ENCODE data around the gene ATP8A2. TPM values are rescaled to one million over a fixed set of nuclear protein-coding genes. Genes with fewer than 3 reads are reported as not detected.

ATP8A2 gene
- total RNA-seq, 2 donors from 2014 or later = 1.6 to 2.9 TPM

- Histone ChIP-seq H3K36me3 (ENCODE audit: control insufficient read depth, insufficient read depth, low read length) (no peaks in the 10 kb centered on the region), H3K4me3 (ENCODE audit: low read length) (no peak overlapping the region), H3K4me1 (ENCODE audit: control insufficient read depth, insufficient read depth, low read length) (no peaks in the 10 kb centered on the region), H3K9me3 (ENCODE audit: control insufficient read depth, low read length) (no peaks in the 10 kb centered on the region), H3K27ac (ENCODE audit: low read depth, low read length) (no peak overlapping the region), H3K9ac (ENCODE audit: extremely low read depth, low read length, poor library complexity, severe bottlenecking) (no peak overlapping the region), H3K27me3 (ENCODE audit: control insufficient read depth, insufficient read depth, low read length, poor library complexity, severe bottlenecking) (no peaks in the 10 kb centered on the region)
- Mint-ChIP-seq H3K9me3 (no peaks in the 10 kb centered on the region), H3K27ac (no peak overlapping the region), H3K4me3 (no peak overlapping the region), H3K27me3 (ENCODE audit: insufficient read depth) (no peaks in the 10 kb centered on the region), H3K36me3 (ENCODE audit: low read depth) (no peaks in the 10 kb centered on the region), H3K4me1 (peaks cover 30% of the 10 kb centered on the region)
- no peak for TF ChIP-seq CTCF (conservative IDR thresholded peaks at IDR 0.05)
- 76 to 86% methylated on average over 2 to 3 of the region's 3 CpGs for WGBS, 2 experiments (ENCODE audit: insufficient coverage in 1 of 2, insufficient read length in 1 of 2)
- no peak for DNase-seq
Measured at GRCh38 chr13:25657157-25657556, 285.4 kb downstream of the ATP8A2 start.

- Histone ChIP-seq H3K4me3 (ENCODE audit: low read length) (no peak overlapping the region), H3K27ac (ENCODE audit: low read depth, low read length) (no peak overlapping the region), H3K4me1 (ENCODE audit: control insufficient read depth, insufficient read depth, low read length) (no peaks in the 10 kb centered on the region), H3K36me3 (ENCODE audit: control insufficient read depth, insufficient read depth, low read length) (no peaks in the 10 kb centered on the region), H3K27me3 (ENCODE audit: control insufficient read depth, insufficient read depth, low read length, poor library complexity, severe bottlenecking) (no peaks in the 10 kb centered on the region), H3K9me3 (ENCODE audit: control insufficient read depth, low read length) (no peaks in the 10 kb centered on the region), H3K9ac (ENCODE audit: extremely low read depth, low read length, poor library complexity, severe bottlenecking) (no peak overlapping the region)
- peaks cover 26% of the 10 kb centered on the region for H3K4me1 Mint-ChIP-seq
- H3K4me3 Mint-ChIP-seq = no peak overlapping the region
- no peaks in the 10 kb centered on the region for H3K9me3 Mint-ChIP-seq
- H3K27me3 Mint-ChIP-seq (ENCODE audit: insufficient read depth) = no peaks in the 10 kb centered on the region
- no peak overlapping the region for H3K27ac Mint-ChIP-seq
- WGBS, 2 experiments (ENCODE audit: insufficient coverage in 1 of 2, insufficient read length in 1 of 2) = 84 to 89% methylated on average over 12 to 14 of the region's 14 CpGs
- no peak for DNase-seq
- TF ChIP-seq CTCF (conservative IDR thresholded peaks at IDR 0.05) = peak; percentile 29
- no peaks in the 10 kb centered on the region for H3K36me3 Mint-ChIP-seq (ENCODE audit: low read depth)
Measured at GRCh38 chr13:25659091-25659795, 287.5 kb downstream of the ATP8A2 start.

- Mint-ChIP-seq H3K4me1 (peaks cover 26% of the 10 kb centered on the region), H3K4me3 (no peak overlapping the region), H3K9me3 (no peaks in the 10 kb centered on the region), H3K27ac (no peak overlapping the region), H3K27me3 (ENCODE audit: insufficient read depth) (no peaks in the 10 kb centered on the region), H3K36me3 (ENCODE audit: low read depth) (no peaks in the 10 kb centered on the region)
- Histone ChIP-seq H3K9ac (ENCODE audit: extremely low read depth, low read length, poor library complexity, severe bottlenecking) (no peak overlapping the region), H3K36me3 (ENCODE audit: control insufficient read depth, insufficient read depth, low read length) (no peaks in the 10 kb centered on the region), H3K9me3 (ENCODE audit: control insufficient read depth, low read length) (no peaks in the 10 kb centered on the region), H3K27me3 (ENCODE audit: control insufficient read depth, insufficient read depth, low read length, poor library complexity, severe bottlenecking) (no peaks in the 10 kb centered on the region), H3K4me1 (ENCODE audit: control insufficient read depth, insufficient read depth, low read length) (no peaks in the 10 kb centered on the region), H3K4me3 (ENCODE audit: low read length) (no peak overlapping the region), H3K27ac (ENCODE audit: low read depth, low read length) (no peak overlapping the region)
- no peak for DNase-seq
- 85 to 89% methylated on average over 2 to 5 of the region's 5 CpGs for WGBS, 2 experiments (ENCODE audit: insufficient coverage in 1 of 2, insufficient read length in 1 of 2)
- TF ChIP-seq CTCF (conservative IDR thresholded peaks at IDR 0.05) = no peak
Measured at GRCh38 chr13:25660996-25661395, 289.2 kb downstream of the ATP8A2 start.

All from endodermal cell (in vitro differentiated cells).